ENCODE data around the gene KCNH1. TPM values are rescaled to one million over a fixed set of nuclear protein-coding genes. Genes with fewer than 3 reads are reported as not detected.

KCNH1 gene
- total RNA-seq, 2 donors from 2014 or later, result 3.2 to 3.5 TPM

DNA sequence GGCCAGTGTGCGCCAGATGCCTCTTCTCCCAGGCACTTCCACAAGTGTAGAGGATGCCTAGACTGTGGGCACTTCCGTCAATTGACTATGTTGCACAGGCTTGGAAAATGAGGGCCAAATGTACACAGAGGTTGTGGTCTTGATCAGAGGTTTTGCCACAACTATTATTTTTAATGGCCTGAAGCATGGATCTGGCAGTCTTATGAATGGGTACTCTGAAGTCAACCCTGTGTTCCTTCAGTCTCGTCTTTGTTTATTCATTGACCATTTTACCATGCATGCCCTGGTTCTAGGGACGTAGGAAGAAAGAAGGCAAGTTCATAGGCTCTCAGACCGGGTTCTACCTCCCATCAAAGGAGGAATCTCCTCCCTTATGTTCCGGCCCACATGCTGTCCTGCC is 476.1 kb downstream of the KCNH1 start:
- peaks cover 4% of the 10 kb centered on the region for H3K9me3 Mint-ChIP-seq
- Histone ChIP-seq H3K36me3 (ENCODE audit: control insufficient read depth, insufficient read depth, low read length) (no peaks in the 10 kb centered on the region), H3K4me1 (ENCODE audit: control insufficient read depth, insufficient read depth, low read length) (peaks cover 3% of the 10 kb centered on the region), H3K9ac (ENCODE audit: extremely low read depth, low read length, poor library complexity, severe bottlenecking) (no peak overlapping the region), H3K27ac (ENCODE audit: low read depth, low read length) (no peak overlapping the region), H3K9me3 (ENCODE audit: control insufficient read depth, low read length) (no peaks in the 10 kb centered on the region), H3K4me3 (ENCODE audit: low read length) (no peak overlapping the region), H3K27me3 (ENCODE audit: control insufficient read depth, insufficient read depth, low read length, poor library complexity, severe bottlenecking) (peaks cover 34% of the 10 kb centered on the region)
- H3K27ac Mint-ChIP-seq, result no peak overlapping the region
- H3K27me3 Mint-ChIP-seq (ENCODE audit: insufficient read depth), result peaks cover 43% of the 10 kb centered on the region
- no peaks in the 10 kb centered on the region for H3K36me3 Mint-ChIP-seq (ENCODE audit: low read depth)
- DNase-seq, result no peak
- WGBS, 2 experiments (ENCODE audit: insufficient coverage in 1 of 2, insufficient read length in 1 of 2), result 87 to 88% methylated on average over 4 to 6 of the region's 6 CpGs
- peaks cover 3% of the 10 kb centered on the region for H3K4me1 Mint-ChIP-seq
- no peak overlapping the region for H3K4me3 Mint-ChIP-seq
- TF ChIP-seq, protein P1, sequence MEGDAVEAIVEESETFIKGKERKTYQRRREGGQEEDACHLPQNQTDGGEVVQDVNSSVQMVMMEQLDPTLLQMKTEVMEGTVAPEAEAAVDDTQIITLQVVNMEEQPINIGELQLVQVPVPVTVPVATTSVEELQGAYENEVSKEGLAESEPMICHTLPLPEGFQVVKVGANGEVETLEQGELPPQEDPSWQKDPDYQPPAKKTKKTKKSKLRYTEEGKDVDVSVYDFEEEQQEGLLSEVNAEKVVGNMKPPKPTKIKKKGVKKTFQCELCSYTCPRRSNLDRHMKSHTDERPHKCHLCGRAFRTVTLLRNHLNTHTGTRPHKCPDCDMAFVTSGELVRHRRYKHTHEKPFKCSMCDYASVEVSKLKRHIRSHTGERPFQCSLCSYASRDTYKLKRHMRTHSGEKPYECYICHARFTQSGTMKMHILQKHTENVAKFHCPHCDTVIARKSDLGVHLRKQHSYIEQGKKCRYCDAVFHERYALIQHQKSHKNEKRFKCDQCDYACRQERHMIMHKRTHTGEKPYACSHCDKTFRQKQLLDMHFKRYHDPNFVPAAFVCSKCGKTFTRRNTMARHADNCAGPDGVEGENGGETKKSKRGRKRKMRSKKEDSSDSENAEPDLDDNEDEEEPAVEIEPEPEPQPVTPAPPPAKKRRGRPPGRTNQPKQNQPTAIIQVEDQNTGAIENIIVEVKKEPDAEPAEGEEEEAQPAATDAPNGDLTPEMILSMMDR (conservative IDR thresholded peaks at IDR 0.05), result no peak

DNA sequence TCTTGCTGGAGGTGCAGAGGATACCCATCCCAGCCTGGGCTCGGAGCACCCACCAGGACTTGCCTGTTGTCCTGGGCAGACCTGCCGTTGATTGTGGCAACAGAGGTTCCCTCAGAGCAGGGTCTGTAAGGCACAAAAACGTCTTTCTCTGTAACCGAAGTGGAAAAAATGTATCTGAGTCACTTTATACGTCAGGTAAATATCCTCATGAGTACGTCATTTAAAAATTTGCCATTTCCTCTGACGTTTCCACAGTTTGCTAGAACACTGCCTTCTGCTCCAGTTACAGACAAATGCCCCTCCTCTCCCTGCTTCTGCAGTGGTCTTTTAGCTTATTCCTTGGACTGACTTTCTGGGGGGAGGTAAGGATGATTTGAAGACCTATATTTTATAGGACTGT is 478.4 kb downstream of the KCNH1 start:
- Mint-ChIP-seq H3K9me3 (peaks cover 3% of the 10 kb centered on the region), H3K36me3 (ENCODE audit: low read depth) (no peaks in the 10 kb centered on the region), H3K4me1 (no peaks in the 10 kb centered on the region), H3K27me3 (ENCODE audit: insufficient read depth) (peaks cover 44% of the 10 kb centered on the region), H3K4me3 (no peak overlapping the region), H3K27ac (no peak overlapping the region)
- no peak for DNase-seq
- Histone ChIP-seq H3K4me1 (ENCODE audit: control insufficient read depth, insufficient read depth, low read length) (no peaks in the 10 kb centered on the region), H3K9me3 (ENCODE audit: control insufficient read depth, low read length) (no peaks in the 10 kb centered on the region), H3K27me3 (ENCODE audit: control insufficient read depth, insufficient read depth, low read length, poor library complexity, severe bottlenecking) (peaks cover 26% of the 10 kb centered on the region), H3K9ac (ENCODE audit: extremely low read depth, low read length, poor library complexity, severe bottlenecking) (no peak overlapping the region), H3K4me3 (ENCODE audit: low read length) (no peak overlapping the region), H3K36me3 (ENCODE audit: control insufficient read depth, insufficient read depth, low read length) (no peaks in the 10 kb centered on the region), H3K27ac (ENCODE audit: low read depth, low read length) (no peak overlapping the region)
- TF ChIP-seq, protein P1 (conservative IDR thresholded peaks at IDR 0.05), result no peak
- WGBS, 2 experiments (ENCODE audit: insufficient coverage in 1 of 2, insufficient read length in 1 of 2), result 88 to 93% methylated on average over 4 to 7 of the region's 7 CpGs

DNA sequence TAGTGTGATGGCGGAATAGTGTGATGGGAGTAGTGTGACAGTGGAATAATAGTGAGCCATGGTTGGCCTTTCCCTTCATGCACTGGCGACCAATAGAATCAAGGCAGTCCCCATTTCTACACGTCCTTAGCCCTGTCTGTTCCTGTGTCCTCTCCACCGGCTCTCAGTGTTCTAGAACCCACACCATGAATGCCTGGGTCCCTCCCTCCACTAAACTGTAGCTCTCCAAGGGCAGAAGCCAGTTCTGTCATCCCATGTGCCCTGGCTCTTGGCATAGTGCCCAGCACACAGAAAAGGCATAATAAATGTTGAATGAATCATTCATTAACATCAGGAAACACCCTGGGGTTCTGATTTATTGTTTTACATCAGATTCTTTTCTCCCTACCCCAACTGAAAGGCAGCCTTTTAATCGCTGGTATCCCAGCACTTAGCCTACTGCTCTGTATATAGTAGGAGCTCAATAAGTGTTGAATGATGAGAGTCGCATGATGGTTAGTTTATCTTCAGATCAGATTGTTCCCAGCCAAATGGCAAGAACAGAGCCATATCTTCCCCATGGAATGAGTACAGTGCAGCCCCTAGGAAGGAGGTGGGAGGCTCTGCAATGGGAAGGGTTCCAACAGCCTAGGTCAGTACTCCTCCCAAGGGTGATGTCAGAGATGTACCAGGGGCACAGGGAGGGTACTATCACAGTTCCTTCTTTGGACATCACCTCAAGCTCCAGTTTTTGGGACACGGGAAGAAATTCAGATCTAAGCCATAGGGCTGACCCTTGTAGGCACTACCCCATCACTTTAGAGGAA is 479.6 kb downstream of the KCNH1 start:
- Histone ChIP-seq H3K4me3 (ENCODE audit: low read length) (no peak overlapping the region), H3K4me1 (ENCODE audit: control insufficient read depth, insufficient read depth, low read length) (no peaks in the 10 kb centered on the region), H3K9ac (ENCODE audit: extremely low read depth, low read length, poor library complexity, severe bottlenecking) (no peak overlapping the region), H3K36me3 (ENCODE audit: control insufficient read depth, insufficient read depth, low read length) (no peaks in the 10 kb centered on the region), H3K27me3 (ENCODE audit: control insufficient read depth, insufficient read depth, low read length, poor library complexity, severe bottlenecking) (peaks cover 37% of the 10 kb centered on the region), H3K27ac (ENCODE audit: low read depth, low read length) (no peak overlapping the region), H3K9me3 (ENCODE audit: control insufficient read depth, low read length) (no peaks in the 10 kb centered on the region)
- H3K27ac Mint-ChIP-seq, result no peak overlapping the region
- no peak for DNase-seq
- no peaks in the 10 kb centered on the region for H3K36me3 Mint-ChIP-seq (ENCODE audit: low read depth)
- no peaks in the 10 kb centered on the region for H3K4me1 Mint-ChIP-seq
- H3K9me3 Mint-ChIP-seq, result peaks cover 3% of the 10 kb centered on the region
- TF ChIP-seq, protein P1 (conservative IDR thresholded peaks at IDR 0.05), result no peak
- WGBS, 2 experiments (ENCODE audit: insufficient coverage in 1 of 2, insufficient read length in 1 of 2), result 79 to 87% methylated on average over 5 to 7 of the region's 7 CpGs
- H3K4me3 Mint-ChIP-seq, result no peak overlapping the region
- H3K27me3 Mint-ChIP-seq (ENCODE audit: insufficient read depth), result peaks cover 51% of the 10 kb centered on the region

Measured in endodermal cell (in vitro differentiated cells).